Skin of body (tissue), 3 donors: ENCODE measurements around the gene ECE2. TPM values are rescaled to one million over a fixed set of nuclear protein-coding genes. Genes with fewer than 3 reads are reported as not detected.
"Not testable (repeated sequence)": the region's sequence is repeated elsewhere in the genome, so short reads cannot be mapped to it uniquely, and the experiment has no call there.

Source experiments
- DNase-seq: peaks from one replicate; lab custom pipeline; 2025; lab: John Stamatoyannopoulos, UW
- small RNA-seq: library from RNA; depleted of rRNA; stranded (forward); fragments of <200 nt; gene quantifications from one replicate; pipeline ENCODE3, GENCODE V24; 2014; ENCODE audit warnings: low replicate concordance
- total RNA-seq: library from RNA; depleted of rRNA; stranded (reverse); fragments of >200 nt; gene quantifications from one replicate; pipeline ENCODE4 v1.2.3, GENCODE V29; 2014

Gene ECE2
- total RNA-seq, 1 donor from 2014 or later: not detected

GRCh38 chr3:184335661-184336546, 60.1 kb downstream of the ECE2 start:
- peak; percentile 71 for DNase-seq

GRCh38 chr3:184336547-184337398, 61.0 kb downstream of the ECE2 start:
- DNase-seq: peak; percentile 63

- peak; percentile 71 for DNase-seq
Observed at GRCh38 chr3:184337399-184337714, 61.5 kb downstream of the ECE2 start, which contains the start of gene FAM131A. Gene FAM131A (plus strand): TSS chr3:184337600. CDS start chr3:184337631, 31 bp downstream.

GRCh38 chr3:184337981-184338380, 62.2 kb downstream of the ECE2 start:
- no peak for DNase-seq

GRCh38 chr3:184338511-184338945, 62.7 kb downstream of the ECE2 start:
- DNase-seq: peak; percentile 69

- DNase-seq: no peak
Observed at GRCh38 chr3:184339001-184339400, 63.2 kb downstream of the ECE2 start.

- DNase-seq: not testable (repeated sequence)
Observed at GRCh38 chr3:184339451-184340135, 63.8 kb downstream of the ECE2 start.

GRCh38 chr3:184341925-184342324, 66.1 kb downstream of the ECE2 start:
- DNase-seq: no peak

Small RNA genes within 50 kb of the gene (small RNA-seq; reads per million reads assigned to genes)
- not detected for gene MIR1224
- 724 reads per million, percentile 98 among the genes with 10 or more reads in this experiment for gene SNORD66

Other genes starting within 250 kb of the ECE2 start
- gene HTR3D, start 244.3 kb upstream of the ECE2 start, total RNA-seq: not detected
- not detected for gene HTR3C, start 223.0 kb upstream of the ECE2 start, total RNA-seq
- gene HTR3E, start 179.0 kb upstream of the ECE2 start, total RNA-seq: not detected
- 28.7 TPM for gene EIF2B5, start 140.7 kb upstream of the ECE2 start, total RNA-seq
- 23.9 TPM for gene DVL3, start 120.6 kb upstream of the ECE2 start, total RNA-seq
- gene AP2M1, start 101.2 kb upstream of the ECE2 start, total RNA-seq: 135 TPM
- 46.3 TPM for gene ABCF3, start 89.8 kb upstream of the ECE2 start, total RNA-seq
- 0.10 TPM for gene VWA5B2, start 46.4 kb upstream of the ECE2 start, total RNA-seq
- 13.8 TPM for gene ALG3, start 27.1 kb upstream of the ECE2 start, total RNA-seq
- 1.7 TPM for gene EEF1AKMT4, start 26.4 kb upstream of the ECE2 start, total RNA-seq
- gene CAMK2N2, start 14.5 kb upstream of the ECE2 start, total RNA-seq: not detected
- 167 TPM for gene PSMD2, start 23.2 kb downstream of the ECE2 start, total RNA-seq
- 191 TPM for gene EIF4G1, start 38.6 kb downstream of the ECE2 start, total RNA-seq
- gene FAM131A, start 61.6 kb downstream of the ECE2 start, total RNA-seq: 18.6 TPM
- 5.3 TPM for gene CLCN2, start 85.6 kb downstream of the ECE2 start, total RNA-seq
- gene POLR2H, start 85.7 kb downstream of the ECE2 start, total RNA-seq: 44.3 TPM
- gene THPO, start 102.2 kb downstream of the ECE2 start, total RNA-seq: 68.1 TPM
- gene CHRD, start 104.0 kb downstream of the ECE2 start, total RNA-seq: 31.3 TPM